CD14-positive monocyte (primary cell): ENCODE measurements around the gene SCAP. TPM values are rescaled to one million over a fixed set of nuclear protein-coding genes. Genes with fewer than 3 reads are reported as not detected.
"Not testable (repeated sequence)": the region's sequence is repeated elsewhere in the genome, so short reads cannot be mapped to it uniquely, and the experiment has no call there.

ENCODE experiments used
- DNase-seq, 3 donors: peaks; one replicate each; pipeline ENCODE4 v3.0.0-alpha.2; 2011 to 2022
- H2AFZ ChIP-seq: 2 replicates; pipeline ENCODE4 v1.6.0; 2012; ENCODE audit warnings: mild to moderate bottlenecking, low read depth, low read length, inconsistent platforms; ENCODE audit not compliant: insufficient read depth, poor library complexity, severe bottlenecking
- H3K27ac ChIP-seq, 2 donors: 1 replicate in 1 of 2; 2 replicates in 1 of 2; pipeline ENCODE4 v1.5.1; 2012 to 2013; ENCODE audit warnings: low read length in 2 of 2, control low read depth in 1 of 2, inconsistent platforms in 1 of 2, low read depth in 1 of 2, mild to moderate bottlenecking in 1 of 2
- H3K27me3 ChIP-seq, 2 donors: one replicate each; pipeline versions ENCODE4 v1.6.0 to v1.6.1; 2011 to 2013; ENCODE audit warnings: low read length in 2 of 2; ENCODE audit not compliant: control insufficient read depth in 2 of 2, insufficient read depth in 2 of 2
- H3K36me3 ChIP-seq, 2 donors: replicated peaks in 1 of 2; 1 replicate in 1 of 2; 2 replicates in 1 of 2; pipeline versions ENCODE4 v1.5.1 to v1.6.1; 2012 to 2013; ENCODE audit warnings: low read length in 2 of 2, control low read depth in 1 of 2, inconsistent platforms in 1 of 2, mild to moderate bottlenecking in 1 of 2; ENCODE audit not compliant: insufficient read depth in 2 of 2, control insufficient read depth in 1 of 2
- H3K4me1 ChIP-seq, 2 donors: 1 replicate in 1 of 2; 2 replicates in 1 of 2; pipeline versions ENCODE4 v1.5.1 to v1.6.1; 2012 to 2013; ENCODE audit warnings: low read length in 2 of 2, control low read depth in 1 of 2, inconsistent platforms in 1 of 2, mild to moderate bottlenecking in 1 of 2, moderate library complexity in 1 of 2; ENCODE audit not compliant: insufficient read depth in 2 of 2, control insufficient read depth in 1 of 2
- H3K4me2 ChIP-seq: replicated peaks from 2 replicates; pipeline ENCODE3; 2012; ENCODE audit warnings: low read length, moderate library complexity, mild to moderate bottlenecking; ENCODE audit not compliant: poor library complexity, severe bottlenecking; ENCODE audit errors: extremely low read depth
- H3K4me3 ChIP-seq, 3 experiments: fragments of 200-600 bp in 1 of 3; sonication (generic) in 1 of 3; replicated peaks in 1 of 3; 1 replicate in 2 of 3; 2 replicates in 1 of 3; pipeline ENCODE4 v1.5.1; 2011 to 2013; ENCODE audit warnings: low read length in 3 of 3, mild to moderate bottlenecking in 3 of 3, control low read depth in 2 of 3, low read depth in 2 of 3, inconsistent platforms in 1 of 3, moderate library complexity in 1 of 3
- H3K79me2 ChIP-seq: 2 replicates; pipeline ENCODE4 v1.6.0; 2012; ENCODE audit warnings: mild to moderate bottlenecking, control low read depth, inconsistent platforms, low read length, moderate library complexity; ENCODE audit not compliant: insufficient read depth
- H3K9ac ChIP-seq: 2 replicates; pipeline ENCODE4 v1.6.0; 2017; ENCODE audit warnings: low read length, mild to moderate bottlenecking; ENCODE audit not compliant: insufficient read depth, poor library complexity, severe bottlenecking
- H3K9me3 ChIP-seq, 2 donors: replicated peaks in 1 of 2; 1 replicate in 1 of 2; 2 replicates in 1 of 2; pipeline versions ENCODE4 v1.5.1 to v1.6.1; 2012 to 2013; ENCODE audit warnings: low read length in 2 of 2, control low read depth in 1 of 2; ENCODE audit not compliant: control insufficient read depth in 1 of 2, insufficient read depth in 1 of 2
- H4K20me1 ChIP-seq: 2 replicates; pipeline ENCODE4 v1.6.0; 2012; ENCODE audit warnings: mild to moderate bottlenecking, low read length, control low read depth, moderate library complexity; ENCODE audit not compliant: insufficient read depth
- H3K27ac Mint-ChIP-seq, 7 donors: one replicate each; pipeline ENCODE4 v1.8.0; 2020; ENCODE audit warnings: mild to moderate bottlenecking in 7 of 7, mixed read lengths in 7 of 7, moderate library complexity in 6 of 7, inconsistent platforms in 2 of 7
- H3K27me3 Mint-ChIP-seq, 3 donors: one replicate each; pipeline ENCODE4 v1.8.0; 2021 to 2022; ENCODE audit warnings: low read depth in 3 of 3, mild to moderate bottlenecking in 3 of 3, mixed read lengths in 3 of 3, moderate library complexity in 3 of 3, inconsistent platforms in 1 of 3
- H3K36me3 Mint-ChIP-seq, 2 donors: one replicate each; pipeline ENCODE4 v1.8.0; 2020; ENCODE audit warnings: mixed read lengths in 2 of 2, inconsistent platforms in 1 of 2, mild to moderate bottlenecking in 1 of 2
- H3K4me1 Mint-ChIP-seq: one replicate; pipeline ENCODE4 v1.8.0; 2020; ENCODE audit warnings: mild to moderate bottlenecking, mixed read lengths
- H3K4me3 Mint-ChIP-seq, 2 donors: one replicate each; pipeline ENCODE4 v1.8.0; 2020; ENCODE audit warnings: mild to moderate bottlenecking in 2 of 2, mixed read lengths in 2 of 2, moderate library complexity in 1 of 2
- H3K9me3 Mint-ChIP-seq, 7 donors: one replicate each; pipeline ENCODE4 v1.8.0; 2020 to 2022; ENCODE audit warnings: mixed read lengths in 7 of 7, mild to moderate bottlenecking in 6 of 7, moderate library complexity in 6 of 7, inconsistent platforms in 2 of 7
- WGBS: methylation state at CpG from one replicate; pipeline ENCODE4 v1.1.5; 2013; ENCODE audit warnings: missing lambda C conversion rate; ENCODE audit not compliant: insufficient coverage; 5-methylcytosine and 5-hydroxymethylcytosine counted together
- intact Hi-C, 2 donors: fragments of 100-400 bp; cut with micrococcal nuclease; formaldehyde crosslinking; loops; one replicate each; pipeline versions ENCODE4 v1.15.0 to v1.15.1; 2023
- polyA plus RNA-seq, 3 donors: library from polyadenylated mRNA; depleted of rRNA in 1 of 3; unstranded in 2 of 3; stranded (reverse) in 1 of 3; fragments of 300-500 nt in 2 of 3; fragments of >200 nt in 1 of 3; fragmentation: Illumina TruSeq in 2 of 3; gene quantifications; 1 replicate in 2 of 3; 2 replicates in 1 of 3; pipeline ENCODE4 v1.2.3, GENCODE V29; 2012 to 2021
- TF ChIP-seq, protein P1 (sequence below): fragments of 200-600 bp; IDR thresholded peaks from one replicate; pipeline ENCODE4 v1.8.0; 2022; ENCODE audit warnings: antibody characterized with exemption, mild to moderate bottlenecking

Gene SCAP
- polyA plus RNA-seq, 3 donors, result 26.3 to 27.8 (median 27.7) TPM

DNA sequence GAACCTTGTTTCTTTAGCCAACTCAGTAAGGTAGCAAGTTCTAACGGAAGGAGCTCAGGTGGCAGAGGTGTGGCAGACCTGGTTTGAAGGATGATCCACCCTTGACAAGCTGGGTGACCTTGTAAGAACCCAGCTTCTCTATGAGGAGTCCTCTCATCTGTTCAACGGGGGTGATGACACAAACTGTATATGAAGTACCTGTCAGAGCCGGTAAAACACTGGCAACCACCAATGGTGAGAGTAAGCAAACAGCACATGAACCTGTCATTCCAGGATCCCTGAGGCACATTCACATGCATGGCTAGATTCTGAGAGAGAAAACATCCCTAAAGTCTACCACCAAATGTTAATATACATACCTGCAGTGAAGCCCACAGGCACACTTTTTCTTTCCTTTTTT, 2.4 kb downstream of the SCAP start:
- Histone ChIP-seq H3K27ac (no peak overlapping the region), H3K9ac (no peak overlapping the region), H3K79me2 (peaks cover 67% of the 10 kb centered on the region), H3K27me3 (no peaks in the 10 kb centered on the region), H4K20me1 (peaks cover 61% of the 10 kb centered on the region), H3K4me2 (no peak overlapping the region), H3K9me3 (no peaks in the 10 kb centered on the region), H3K36me3 (no peaks in the 10 kb centered on the region), H2AFZ (no peak overlapping the region), H3K4me3 (no peak overlapping the region), H3K4me1 (peaks cover 16 to 23% of the 10 kb centered on the region in 2 donors)
- no peak for DNase-seq
- Mint-ChIP-seq H3K4me1 (peaks cover 24% of the 10 kb centered on the region), H3K9me3 (peaks cover 0 to 1% (median 0%) of the 10 kb centered on the region in 7 donors), H3K27me3 (no peaks in the 10 kb centered on the region), H3K27ac (no peak overlapping the region), H3K4me3 (no peak overlapping the region), H3K36me3 (peaks cover 0 to 6% of the 10 kb centered on the region in 2 donors)
- TF ChIP-seq, protein P1, sequence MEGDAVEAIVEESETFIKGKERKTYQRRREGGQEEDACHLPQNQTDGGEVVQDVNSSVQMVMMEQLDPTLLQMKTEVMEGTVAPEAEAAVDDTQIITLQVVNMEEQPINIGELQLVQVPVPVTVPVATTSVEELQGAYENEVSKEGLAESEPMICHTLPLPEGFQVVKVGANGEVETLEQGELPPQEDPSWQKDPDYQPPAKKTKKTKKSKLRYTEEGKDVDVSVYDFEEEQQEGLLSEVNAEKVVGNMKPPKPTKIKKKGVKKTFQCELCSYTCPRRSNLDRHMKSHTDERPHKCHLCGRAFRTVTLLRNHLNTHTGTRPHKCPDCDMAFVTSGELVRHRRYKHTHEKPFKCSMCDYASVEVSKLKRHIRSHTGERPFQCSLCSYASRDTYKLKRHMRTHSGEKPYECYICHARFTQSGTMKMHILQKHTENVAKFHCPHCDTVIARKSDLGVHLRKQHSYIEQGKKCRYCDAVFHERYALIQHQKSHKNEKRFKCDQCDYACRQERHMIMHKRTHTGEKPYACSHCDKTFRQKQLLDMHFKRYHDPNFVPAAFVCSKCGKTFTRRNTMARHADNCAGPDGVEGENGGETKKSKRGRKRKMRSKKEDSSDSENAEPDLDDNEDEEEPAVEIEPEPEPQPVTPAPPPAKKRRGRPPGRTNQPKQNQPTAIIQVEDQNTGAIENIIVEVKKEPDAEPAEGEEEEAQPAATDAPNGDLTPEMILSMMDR, result no peak
- WGBS, result 80% methylated on average over 2 of the region's 3 CpGs
- intact Hi-C loops, result no loop called here

DNA sequence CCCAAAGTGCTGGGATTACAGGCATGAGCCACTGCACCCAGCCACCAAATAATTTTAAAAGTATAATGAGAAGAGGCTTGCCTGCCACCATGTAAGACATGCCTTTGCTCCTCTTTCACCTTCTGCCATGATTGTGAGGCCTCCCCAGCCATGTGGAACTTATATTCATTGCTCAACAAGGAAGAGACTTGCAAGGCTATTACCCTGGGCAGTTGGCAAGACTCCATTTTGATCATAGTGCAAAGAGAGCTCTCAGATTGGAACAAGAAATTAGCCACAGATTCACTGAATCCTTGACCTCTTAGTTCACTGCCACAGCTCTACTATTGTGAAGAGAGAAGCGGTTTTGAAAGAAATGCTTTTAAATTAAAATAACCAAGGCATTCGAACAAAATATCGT, 6.1 kb downstream of the SCAP start:
- no peak overlapping the region for H3K27ac Mint-ChIP-seq
- Histone ChIP-seq H3K27ac (no peak overlapping the region), H3K4me3 (no peak overlapping the region), H3K9me3 (no peaks in the 10 kb centered on the region), H3K79me2 (peaks cover 74% of the 10 kb centered on the region), H3K4me2 (no peak overlapping the region), H3K4me1 (peaks cover 27 to 32% of the 10 kb centered on the region in 2 donors), H3K9ac (no peak overlapping the region), H4K20me1 (peaks cover 85% of the 10 kb centered on the region), H3K27me3 (no peaks in the 10 kb centered on the region), H2AFZ (no peak overlapping the region), H3K36me3 (no peaks in the 10 kb centered on the region)
- DNase-seq, result no peak
- no peak overlapping the region for H3K4me3 Mint-ChIP-seq
- WGBS, result no CpG with 5 or more reads among the region's 3 CpGs
- TF ChIP-seq, protein P1, result no peak
- H3K4me1 Mint-ChIP-seq, result peaks cover 37% of the 10 kb centered on the region
- H3K36me3 Mint-ChIP-seq, result peaks cover 1 to 9% of the 10 kb centered on the region in 2 donors
- peaks cover 0 to 5% (median 2%) of the 10 kb centered on the region in 7 donors for H3K9me3 Mint-ChIP-seq
- H3K27me3 Mint-ChIP-seq, result no peaks in the 10 kb centered on the region
- intact Hi-C loops, result no loop called here

DNA sequence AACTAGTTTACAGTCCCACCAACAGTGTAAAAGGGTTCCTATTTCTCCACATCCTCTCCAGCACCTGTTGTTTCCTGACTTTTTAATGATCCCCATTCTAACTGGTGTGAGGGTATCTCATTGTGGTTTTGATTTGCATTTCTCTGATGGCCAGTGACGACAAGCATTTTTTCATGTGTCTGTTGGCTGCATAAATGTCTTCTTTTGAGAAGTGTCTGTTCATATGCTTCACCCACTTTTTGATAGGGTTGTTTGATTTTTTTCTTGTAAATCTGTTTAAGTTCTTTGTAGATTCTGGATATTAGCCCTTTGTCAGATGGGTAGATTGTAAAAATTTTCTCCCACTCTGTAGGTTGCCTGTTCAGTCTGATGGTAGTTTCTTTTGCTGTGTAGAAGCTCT, 7.4 kb downstream of the SCAP start:
- H3K9ac ChIP-seq, H3K27me3 ChIP-seq, H3K9me3 Mint-ChIP-seq, H2AFZ ChIP-seq, intact Hi-C loops, H3K27ac Mint-ChIP-seq, H3K4me3 ChIP-seq, H3K36me3 Mint-ChIP-seq, DNase-seq, H3K27me3 Mint-ChIP-seq, H3K4me3 Mint-ChIP-seq, H3K27ac ChIP-seq, H3K36me3 ChIP-seq, H3K4me2 ChIP-seq, H3K9me3 ChIP-seq: not testable (repeated sequence)
- Histone ChIP-seq H4K20me1 (peaks cover 85% of the 10 kb centered on the region), H3K79me2 (peaks cover 66% of the 10 kb centered on the region), H3K4me1 (peaks cover 32 to 37% of the 10 kb centered on the region in 2 donors)
- peaks cover 40% of the 10 kb centered on the region for H3K4me1 Mint-ChIP-seq
- WGBS, result no CpG with 5 or more reads among the region's 1 CpG
